Mammary epithelial cell (primary cell): ENCODE results near the gene LIMCH1.

Experiments used
- CTCF ChIP-seq, 2 donors: IDR thresholded peaks in 1 of 2; conservative IDR thresholded peaks in 1 of 2; 2 replicates each; pipeline ENCODE4 v1.5.1; 2011 to 2012; ENCODE audit warnings: inconsistent platforms in 2 of 2, low read length in 2 of 2, mild to moderate bottlenecking in 2 of 2, control low read depth in 1 of 2, low read depth in 1 of 2; ENCODE audit not compliant: insufficient read depth in 1 of 2; ENCODE audit errors: extremely low read depth in 1 of 2
- EZH2 ChIP-seq: IDR thresholded peaks from 2 replicates; pipeline ENCODE4 v1.6.1; 2012; ENCODE audit warnings: low read length, inconsistent platforms, borderline replicate concordance

GRCh38 chr4:41496977-41497376 lies 41.0 kb upstream of the LIMCH1 start:
- TF ChIP-seq CTCF (conservative IDR thresholded peaks at IDR 0.05 in 1 of 2, IDR thresholded peaks at IDR 0.05 in 1 of 2; ENCODE audit: extremely low read depth in 1 of 2, insufficient read depth in 1 of 2, low read depth in 1 of 2, low read length in 2 of 2), result no peak
- TF ChIP-seq EZH2, result no peak
